ENCODE results near the gene MAN2A2. TPM values are rescaled to one million over a fixed set of nuclear protein-coding genes. Genes with fewer than 3 reads are reported as not detected.

The MAN2A2 gene
- total RNA-seq, 1 donor from 2014 or later: 51.4 TPM

GRCh38 chr15:90970274-90970673 lies 67.2 kb downstream of the MAN2A2 start:
- H3K27ac Mint-ChIP-seq (ENCODE audit: unreplicated experiment): no peak overlapping the region
- no peak overlapping the region for H3K4me3 Mint-ChIP-seq (ENCODE audit: unreplicated experiment)

GRCh38 chr15:90972133-90972532 lies 69.0 kb downstream of the MAN2A2 start:
- Mint-ChIP-seq H3K36me3 (ENCODE audit: low read depth) (peaks cover 12% of the 10 kb centered on the region), H3K9me3 (ENCODE audit: low read depth) (no peaks in the 10 kb centered on the region), H3K27me3 (ENCODE audit: low read depth) (no peaks in the 10 kb centered on the region), H3K4me1 (ENCODE audit: low read depth) (no peaks in the 10 kb centered on the region), H3K27ac (ENCODE audit: unreplicated experiment) (no peak overlapping the region), H3K4me3 (ENCODE audit: unreplicated experiment) (no peak overlapping the region)
- DNase-seq (ENCODE audit: low spot score): no peak
- no peak for TF ChIP-seq CTCF (IDR thresholded peaks at IDR 0.05)

More at GRCh38 chr15:90970274-90970673, 67.2 kb downstream of the MAN2A2 start:
- Mint-ChIP-seq H3K27me3 (ENCODE audit: low read depth) (no peaks in the 10 kb centered on the region), H3K9me3 (ENCODE audit: low read depth) (no peaks in the 10 kb centered on the region), H3K36me3 (ENCODE audit: low read depth) (peaks cover 19% of the 10 kb centered on the region), H3K4me1 (ENCODE audit: low read depth) (no peaks in the 10 kb centered on the region)
- no peak for DNase-seq (ENCODE audit: low spot score)
- no peak for TF ChIP-seq CTCF (IDR thresholded peaks at IDR 0.05)

Other genes with a start within 250 kb of the MAN2A2 start
- gene BLM, start 186.0 kb upstream of the MAN2A2 start, total RNA-seq: 2.3 to 4.1 TPM (median 3.5 TPM) in 3 replicates
- gene FURIN, start 34.7 kb upstream of the MAN2A2 start, total RNA-seq: 66.2 to 118 TPM (median 71.1 TPM) in 3 replicates
- gene FES, start 18.8 kb upstream of the MAN2A2 start, total RNA-seq: 2.4 to 2.7 TPM (median 2.4 TPM) in 3 replicates
- gene HDDC3, start 29.2 kb downstream of the MAN2A2 start, total RNA-seq: 10.5 to 12.2 TPM (median 10.8 TPM) in 3 replicates
- 70.9 to 85.7 TPM (median 73.2 TPM) in 3 replicates for gene UNC45A, start 32.0 kb downstream of the MAN2A2 start, total RNA-seq
- gene RCCD1, start 51.6 kb downstream of the MAN2A2 start, total RNA-seq: 13.2 to 14.3 TPM (median 14.2 TPM) in 3 replicates
- gene PRC1, start 91.2 kb downstream of the MAN2A2 start, total RNA-seq: 29.6 to 41.7 TPM (median 32.5 TPM) in 3 replicates
- gene VPS33B, start 119.3 kb downstream of the MAN2A2 start, total RNA-seq: 10.7 to 13.6 TPM (median 11.4 TPM) in 3 replicates
- gene SV2B, start 197.0 kb downstream of the MAN2A2 start, total RNA-seq: not detected in 3 replicates